HEK293T (cell line): ENCODE data around the gene POP4.

ENCODE experiments used
- ARNT ChIP-seq: fragments of 450-650 bp; IDR thresholded peaks from 2 replicates; pipeline ENCODE4 v1.6.1; 2017; ENCODE audit warnings: mild to moderate bottlenecking
- BHLHE40 ChIP-seq: fragments of 450-650 bp; IDR thresholded peaks from 2 replicates; pipeline ENCODE4 v1.6.1; 2016; ENCODE audit warnings: mild to moderate bottlenecking, moderate library complexity, borderline replicate concordance
- ELF4 ChIP-seq: fragments of 450-650 bp; IDR thresholded peaks from 2 replicates; pipeline ENCODE4 v1.6.1; 2017; ENCODE audit warnings: antibody characterized with exemption
- FOXA1 ChIP-seq: fragments of 450-650 bp; IDR thresholded peaks from 2 replicates; pipeline ENCODE4 v1.6.1; 2016; ENCODE audit warnings: mild to moderate bottlenecking
- FOXK2 ChIP-seq: fragments of 450-650 bp; IDR thresholded peaks from 2 replicates; pipeline ENCODE4 v1.6.1; 2016; ENCODE audit warnings: mild to moderate bottlenecking
- FOXM1 ChIP-seq: fragments of 450-650 bp; IDR thresholded peaks from 2 replicates; pipeline ENCODE4 v1.6.1; 2017; ENCODE audit warnings: mild to moderate bottlenecking, borderline replicate concordance
- HDGF ChIP-seq: fragments of 450-650 bp; IDR thresholded peaks from 2 replicates; pipeline ENCODE4 v1.6.1; 2017; ENCODE audit warnings: antibody characterized with exemption, borderline replicate concordance
- L3MBTL2 ChIP-seq: fragments of 450-650 bp; conservative IDR thresholded peaks from 2 replicates; pipeline ENCODE4 v1.6.1; 2016; ENCODE audit warnings: mild to moderate bottlenecking
- NFRKB ChIP-seq: fragments of 450-650 bp; IDR thresholded peaks from 2 replicates; pipeline ENCODE4 v1.6.1; 2016; ENCODE audit warnings: mild to moderate bottlenecking, moderate library complexity
- PKNOX1 ChIP-seq: fragments of 450-650 bp; IDR thresholded peaks from 2 replicates; pipeline ENCODE4 v1.6.1; 2016
- SP1 ChIP-seq: fragments of 450-650 bp; IDR thresholded peaks from 2 replicates; pipeline ENCODE4 v1.6.1; 2017
- SUZ12 ChIP-seq: fragments of 450-650 bp; IDR thresholded peaks from 2 replicates; pipeline ENCODE4 v1.6.1; 2016; ENCODE audit warnings: mild to moderate bottlenecking
- TARDBP ChIP-seq: fragments of 450-650 bp; IDR thresholded peaks from 2 replicates; pipeline ENCODE4 v1.6.1; 2016
- ZNF384 ChIP-seq: fragments of 450-650 bp; IDR thresholded peaks from 2 replicates; pipeline ENCODE4 v1.6.1; 2016

DNA sequence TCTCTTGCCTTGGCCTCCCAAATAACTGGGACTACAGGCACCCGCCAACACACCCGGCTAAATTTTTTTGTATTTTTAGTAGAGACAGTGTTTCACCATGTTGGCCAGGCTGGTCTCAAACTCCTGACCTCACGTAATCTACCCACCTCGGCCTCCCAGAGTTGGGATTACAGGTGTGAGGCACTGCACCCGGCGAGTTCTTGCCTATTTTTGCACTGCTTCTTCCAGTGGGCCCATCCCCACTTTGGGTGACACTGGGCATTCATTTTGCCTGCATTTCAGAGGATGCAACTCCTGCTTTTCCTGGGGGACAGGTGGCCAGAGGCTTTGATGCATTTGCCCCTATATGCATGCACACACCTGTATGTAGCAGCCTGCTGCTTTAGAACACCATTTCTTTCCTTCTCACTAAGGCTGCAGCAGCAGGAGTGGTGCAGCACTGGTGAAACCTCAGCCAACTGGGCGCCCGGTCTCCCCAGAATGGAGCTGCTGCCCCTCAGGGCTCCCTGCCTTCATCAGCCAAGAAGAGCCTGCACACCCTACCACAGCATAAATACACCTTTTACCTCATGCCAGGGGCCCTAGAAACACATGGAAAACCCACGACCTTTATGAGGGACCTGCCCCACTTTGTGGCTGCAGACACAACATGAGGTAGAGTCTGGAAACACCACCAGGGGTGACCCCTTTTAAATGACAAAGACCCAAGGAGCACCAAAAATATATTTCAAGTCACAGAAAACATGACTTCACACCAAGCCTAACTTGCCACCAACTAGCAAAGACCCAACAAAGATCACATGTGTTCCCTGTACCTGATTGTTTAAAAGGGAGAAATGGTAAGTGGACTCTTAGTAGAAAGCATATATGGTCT, 36.8 kb upstream of the POP4 start:
- TF ChIP-seq SUZ12: no peak
- no peak for TF ChIP-seq FOXK2
- no peak for TF ChIP-seq HDGF
- TF ChIP-seq PKNOX1: no peak
- TF ChIP-seq SP1: no peak
- no peak for TF ChIP-seq FOXM1
- no peak for TF ChIP-seq TARDBP
- no peak for TF ChIP-seq ARNT
- no peak for TF ChIP-seq BHLHE40
- no peak for TF ChIP-seq ZNF384
- no peak for TF ChIP-seq ELF4
- TF ChIP-seq NFRKB: no peak
- no peak for TF ChIP-seq FOXA1
- no peak for TF ChIP-seq L3MBTL2
